GM23338 (cell line): ENCODE data around the gene OR2J3.

Experiments
- ETS1 ChIP-seq: IDR thresholded peaks from 2 replicates; pipeline ENCODE4 v1.6.1; 2016; ENCODE audit warnings: antibody characterized with exemption
- EZH2 ChIP-seq: fragments of 200-600 bp; sonication (generic); IDR thresholded peaks from one replicate; pipeline ENCODE4 v1.8.0; 2017; ENCODE audit warnings: antibody characterized with exemption, mild to moderate bottlenecking, low read depth; ENCODE audit not compliant: unreplicated experiment
- EZH2phosphoT487 ChIP-seq: fragments of 200-600 bp; sonication (generic); IDR thresholded peaks from one replicate; pipeline ENCODE4 v1.8.1; 2018; ENCODE audit warnings: antibody characterized with exemption; ENCODE audit not compliant: unreplicated experiment
- POLR2AphosphoS5 ChIP-seq: IDR thresholded peaks from 2 replicates; pipeline ENCODE4 v1.6.1; 2016; ENCODE audit warnings: antibody characterized with exemption, low read depth
- REST ChIP-seq: IDR thresholded peaks from one replicate; pipeline ENCODE4 v1.6.1; 2018; ENCODE audit warnings: antibody characterized with exemption; ENCODE audit not compliant: unreplicated experiment
- ZNF331 ChIP-seq: fragments of 250-450 bp; sonication (Bioruptor Pico); IDR thresholded peaks from 2 replicates; pipeline ENCODE4 v1.5.0; 2020; ENCODE audit warnings: low read depth, mild to moderate bottlenecking, moderate library complexity
- TF ChIP-seq, protein P1 (sequence below), 2 experiments: fragments of 200-600 bp in 1 of 2; sonication (generic) in 1 of 2; conservative IDR thresholded peaks; 2 replicates each; pipeline versions ENCODE4 v1.5.1 to v1.6.1; 2016 to 2017; ENCODE audit warnings: antibody characterized with exemption in 2 of 2, low read depth in 2 of 2, mild to moderate bottlenecking in 2 of 2, moderate library complexity in 1 of 2

- TF ChIP-seq, protein P1, sequence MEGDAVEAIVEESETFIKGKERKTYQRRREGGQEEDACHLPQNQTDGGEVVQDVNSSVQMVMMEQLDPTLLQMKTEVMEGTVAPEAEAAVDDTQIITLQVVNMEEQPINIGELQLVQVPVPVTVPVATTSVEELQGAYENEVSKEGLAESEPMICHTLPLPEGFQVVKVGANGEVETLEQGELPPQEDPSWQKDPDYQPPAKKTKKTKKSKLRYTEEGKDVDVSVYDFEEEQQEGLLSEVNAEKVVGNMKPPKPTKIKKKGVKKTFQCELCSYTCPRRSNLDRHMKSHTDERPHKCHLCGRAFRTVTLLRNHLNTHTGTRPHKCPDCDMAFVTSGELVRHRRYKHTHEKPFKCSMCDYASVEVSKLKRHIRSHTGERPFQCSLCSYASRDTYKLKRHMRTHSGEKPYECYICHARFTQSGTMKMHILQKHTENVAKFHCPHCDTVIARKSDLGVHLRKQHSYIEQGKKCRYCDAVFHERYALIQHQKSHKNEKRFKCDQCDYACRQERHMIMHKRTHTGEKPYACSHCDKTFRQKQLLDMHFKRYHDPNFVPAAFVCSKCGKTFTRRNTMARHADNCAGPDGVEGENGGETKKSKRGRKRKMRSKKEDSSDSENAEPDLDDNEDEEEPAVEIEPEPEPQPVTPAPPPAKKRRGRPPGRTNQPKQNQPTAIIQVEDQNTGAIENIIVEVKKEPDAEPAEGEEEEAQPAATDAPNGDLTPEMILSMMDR (conservative IDR thresholded peaks at IDR 0.05; ENCODE audit: low read depth in 2 of 2): no peak
- TF ChIP-seq EZH2phosphoT487 (no peak), EZH2 (no peak), POLR2AphosphoS5 (no peak), ZNF331 (CRISPR knock-in tag) (no peak), REST (no peak), ETS1 (no peak)
These were observed 14.9 kb upstream of the OR2J3 start for GRCh38 chr6:29092957-29093356.
